K562 (cell line): ENCODE measurements around the gene CTDSP1. TPM values are rescaled to one million over a fixed set of nuclear protein-coding genes. Genes with fewer than 3 reads are reported as not detected.

Experiments
- ATAC-seq: fragments of 200-7000 bp; cut with Tn5 transposase; 3 replicates; pipeline ENCODE4 v1.9.1; 2020; ENCODE audit warnings: moderate library complexity
- BruUV-seq: library from RNA; stranded (reverse); fragments of 400-500 nt; replicated peaks from 2 replicates; lab custom pipeline; 2021; lab: Mats Ljungman, UMichigan
- CTCF ChIA-PET: fragments of 300-600 bp; formaldehyde crosslinking; extraction: SDS; loops from one replicate; lab custom pipeline; 2021; ENCODE audit warnings: low intra/inter-chr PET ratio; lab: Yijun Ruan, JAX
- POLR2A ChIA-PET: fragments of 300-600, 350-650 bp; sonication (Branson Sonifier 250); formaldehyde crosslinking; extraction: SDS; loops from one replicate; lab custom pipeline; 2021; ENCODE audit warnings: antibody characterized with exemption, inconsistent platforms; lab: Yijun Ruan, JAX
- DNase-seq, 4 experiments: peaks; one replicate each; pipeline versions ENCODE4 v3.0.0 to v3.0.0-alpha.2; 2011 to 2018; ENCODE audit warnings: low spot score in 3 of 4, mixed read lengths in 3 of 4; ENCODE audit errors: extremely low read depth in 1 of 4
- FAIRE-seq: peaks from 2 replicates; lab custom pipeline; 2011; peaks lifted over from hg19 to GRCh38; lab: Jason Lieb, UNC
- H2AFZ ChIP-seq: 2 replicates; pipeline ENCODE4 v1.6.0; 2011; ENCODE audit warnings: low read depth, low read length, control low read depth, inconsistent platforms
- H3K27ac ChIP-seq: fragments of 200-600 bp; 3 replicates; pipeline ENCODE4 v1.8.0; 2011; ENCODE audit warnings: low read depth, mild to moderate bottlenecking, control low read depth, inconsistent platforms, low read length, moderate library complexity, mixed read lengths; ENCODE audit errors: extremely low read depth
- H3K27me3 ChIP-seq, 2 experiments: fragments of 300-600 bp in 1 of 2; 2 replicates in 1 of 2; 3 replicates in 1 of 2; pipeline versions ENCODE4 v1.6.0 to v1.8.0; 2011; ENCODE audit warnings: inconsistent platforms in 2 of 2, low read length in 2 of 2, mild to moderate bottlenecking in 1 of 2, mixed read lengths in 1 of 2, moderate library complexity in 1 of 2; ENCODE audit not compliant: control insufficient read depth in 2 of 2, insufficient read depth in 2 of 2
- H3K36me3 ChIP-seq: fragments of 300-600 bp; 3 replicates; pipeline ENCODE4 v1.8.0; 2011; ENCODE audit warnings: mild to moderate bottlenecking, low read length, inconsistent platforms; ENCODE audit not compliant: control insufficient read depth, insufficient read depth
- H3K4me1 ChIP-seq, 2 experiments: fragments of 200-600 bp in 1 of 2; replicated peaks in 1 of 2; 2 replicates in 1 of 2; 3 replicates in 1 of 2; pipeline versions ENCODE4 v1.5.1 to v1.8.0; 2011; ENCODE audit warnings: inconsistent platforms in 2 of 2, low read length in 2 of 2, mild to moderate bottlenecking in 1 of 2, mixed read lengths in 1 of 2, moderate library complexity in 1 of 2; ENCODE audit not compliant: control insufficient read depth in 2 of 2, insufficient read depth in 2 of 2
- H3K4me2 ChIP-seq: 2 replicates; pipeline ENCODE4 v1.6.1; 2011; ENCODE audit warnings: low read length, control low read depth, inconsistent platforms, mixed read lengths; ENCODE audit not compliant: insufficient read depth
- H3K4me3 ChIP-seq: fragments of 200-600 bp; sonication (generic), shearing (Covaris generic); 2 replicates; pipeline ENCODE4 v1.5.1; 2016; ENCODE audit warnings: control low read depth, inconsistent platforms
- H3K79me2 ChIP-seq: fragments of 200-600 bp; 3 replicates; pipeline ENCODE4 v1.8.0; 2011; ENCODE audit warnings: low read length, inconsistent platforms; ENCODE audit not compliant: control insufficient read depth, insufficient read depth
- H3K9ac ChIP-seq, 2 experiments: 2 replicates each; pipeline versions ENCODE4 v1.6.0 to v1.6.1; 2011; ENCODE audit warnings: low read depth in 2 of 2, low read length in 2 of 2, control low read depth in 1 of 2, inconsistent platforms in 1 of 2, mild to moderate bottlenecking in 1 of 2, mixed read lengths in 1 of 2; ENCODE audit not compliant: insufficient read depth in 1 of 2
- H3K9me1 ChIP-seq: one replicate; pipeline ENCODE4 v1.6.0; 2011; ENCODE audit warnings: inconsistent platforms, mild to moderate bottlenecking, low read length, moderate library complexity; ENCODE audit not compliant: control insufficient read depth, insufficient read depth
- H3K9me3 ChIP-seq: replicated peaks from 2 replicates; pipeline ENCODE4 v1.5.1; 2011; ENCODE audit warnings: low read depth, low read length, inconsistent platforms; ENCODE audit not compliant: control insufficient read depth, insufficient read depth
- H4K20me1 ChIP-seq: replicated peaks from 2 replicates; pipeline ENCODE4 v1.6.1; 2011; ENCODE audit warnings: low read length, inconsistent platforms, mixed read lengths; ENCODE audit not compliant: control insufficient read depth, insufficient read depth
- CBFA2T3 ChIP-seq: fragments of 450-650 bp; IDR thresholded peaks from 2 replicates; pipeline ENCODE4 v1.6.1; 2017
- EHMT2 ChIP-seq: fragments of 450-650 bp; IDR thresholded peaks from 2 replicates; pipeline ENCODE4 v1.6.1; 2018; ENCODE audit warnings: antibody characterized with exemption
- GATA2 ChIP-seq: sonication (generic); formaldehyde crosslinking; IDR thresholded peaks from 2 replicates; pipeline ENCODE4 v1.4.0; 2020; ENCODE audit warnings: mild to moderate bottlenecking, missing genetic modification reagents
- NEUROD1 ChIP-seq: fragments of 150-350 bp; IDR thresholded peaks from 2 replicates; pipeline ENCODE4 v1.6.1; 2014; ENCODE audit warnings: borderline replicate concordance, low read length, low read depth; ENCODE audit not compliant: partially characterized antibody
- PRPF4 ChIP-seq: fragments of 200-400 bp; formaldehyde crosslinking; IDR thresholded peaks from one replicate; pipeline ENCODE4 v1.6.1; 2017; ENCODE audit warnings: low read length, low read depth, mild to moderate bottlenecking; ENCODE audit not compliant: insufficient read depth, poor library complexity, severe bottlenecking
- SIN3B ChIP-seq: fragments of 450-650 bp; IDR thresholded peaks from 2 replicates; pipeline ENCODE4 v1.6.1; 2017; ENCODE audit warnings: low read depth, mild to moderate bottlenecking, moderate library complexity
- SOX6 ChIP-seq: fragments of 450-650 bp; IDR thresholded peaks from 2 replicates; pipeline ENCODE4 v1.6.1; 2014; ENCODE audit warnings: mild to moderate bottlenecking
- TEAD4 ChIP-seq, 2 experiments: sonication (generic) in 1 of 2; formaldehyde crosslinking in 1 of 2; IDR thresholded peaks; 2 replicates each; pipeline versions ENCODE4 v1.6.1 to v1.8.0; 2012 to 2022; ENCODE audit warnings: borderline replicate concordance in 1 of 2, inconsistent platforms in 1 of 2, low read length in 1 of 2, mild to moderate bottlenecking in 1 of 2, missing genetic modification reagents in 1 of 2
- ZNF121 ChIP-seq: sonication (generic); formaldehyde crosslinking; conservative IDR thresholded peaks from 2 replicates; pipeline ENCODE4 v1.8.0; 2022; ENCODE audit warnings: missing genetic modification reagents
- ZNF766 ChIP-seq: fragments of 200-800 bp; sonication (Bioruptor generic); conservative IDR thresholded peaks from 2 replicates; pipeline ENCODE4 v1.6.1; 2016; ENCODE audit warnings: missing genetic modification characterization, missing compliant biosample characterization
- WGBS: fragments of 100-300 bp; shearing (Covaris generic); methylation state at CpG from one replicate; pipeline ENCODE4 v1.1.6; 2016; ENCODE audit warnings: low coverage, mixed read lengths; ENCODE audit not compliant: insufficient coverage; ENCODE audit errors: missing lambda C conversion rate; 5-methylcytosine and 5-hydroxymethylcytosine counted together
- in situ Hi-C: fragments of 300-500 bp; cut with MboI; formaldehyde crosslinking; loops from 4 replicates; pipeline ENCODE4 v1.15.0; 2018; ENCODE audit warnings: inconsistent platforms, mixed read lengths
- intact Hi-C: fragments of 100-400 bp; cut with micrococcal nuclease; formaldehyde crosslinking; loops from 2 replicates; pipeline ENCODE4 v1.14.2; 2022
- polyA plus RNA-seq, 8 experiments: library from polyadenylated mRNA; depleted of rRNA in 4 of 8; stranded (reverse) in 5 of 8; unstranded in 3 of 8; fragments of >200 nt; fragmentation: Nextera tagmentation in 2 of 8; fragmentation: Illumina TruSeq in 1 of 8; extraction: Ambion mirVana in 2 of 8; extraction: Trizol in 1 of 8; gene quantifications; 2 replicates each; pipeline versions ENCODE4 v1.2.1 to v1.2.3, GENCODE V29; 2011 to 2014; ENCODE audit warnings: inconsistent platforms in 1 of 8, missing spikeins in 1 of 8
- total RNA-seq, 7 experiments: library from RNA; depleted of rRNA in 6 of 7; stranded (reverse); fragments of >200 nt in 6 of 7; fragmentation: Illumina TruSeq in 2 of 7; extraction: Trizol in 2 of 7; gene quantifications; 2 replicates each; pipeline versions ENCODE4 v1.2.1 to v1.2.3, GENCODE V29; 2011 to 2021; ENCODE audit warnings: low replicate concordance in 1 of 7
- TF ChIP-seq, protein P1 (sequence below), 2 experiments: fragments of 450-650 bp in 1 of 2; sonication (generic) in 1 of 2; formaldehyde crosslinking in 1 of 2; IDR thresholded peaks in 1 of 2; conservative IDR thresholded peaks in 1 of 2; 2 replicates each; pipeline versions ENCODE4 v1.6.1 to v1.8.1; 2016 to 2023; ENCODE audit warnings: mild to moderate bottlenecking in 2 of 2, moderate library complexity in 2 of 2, inconsistent platforms in 1 of 2, missing genetic modification reagents in 1 of 2
- TF ChIP-seq, protein P2 (sequence below): fragments of 450-650 bp; IDR thresholded peaks from 2 replicates; pipeline ENCODE4 v1.6.1; 2014; ENCODE audit warnings: low read depth, mild to moderate bottlenecking, moderate library complexity, borderline replicate concordance

Gene CTDSP1
- total and polyA plus RNA-seq, 9 of the 15 experiments (the other 6 are each of a cell fraction or from before 2014, with no cell fraction given) = 2.4 to 74.8 (median 45.8) TPM

DNA sequence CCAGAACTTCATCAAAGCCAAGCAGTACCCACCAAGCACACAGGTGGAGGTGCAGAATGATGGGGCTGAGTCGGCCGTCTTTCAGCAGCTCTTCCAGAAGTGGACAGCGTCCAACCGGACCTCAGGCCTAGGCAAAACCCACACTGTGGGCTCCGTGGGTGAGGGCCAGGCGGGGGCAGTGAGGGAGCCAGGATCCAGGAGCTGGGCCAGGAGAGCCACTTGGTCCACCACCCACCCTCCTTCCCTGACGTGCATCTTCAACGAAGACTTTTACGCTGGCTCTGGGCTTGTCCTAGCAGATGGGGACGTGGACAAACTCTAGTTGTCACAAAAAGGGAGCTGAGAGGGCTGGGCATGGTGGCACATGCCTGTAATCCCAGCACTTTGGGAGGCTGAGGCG lies 31.1 kb downstream of the CTDSP1 start:
- Histone ChIP-seq H3K4me3 (no peak overlapping the region), H3K9me1 (no peaks in the 10 kb centered on the region), H3K4me1 (peaks cover 5 to 26% of the 10 kb centered on the region in 2 experiments)
- no peak for ATAC-seq
- CTCF ChIA-PET = no interaction called here
- TF ChIP-seq ZNF121 (CRISPR knock-in tag) (no peak), NEUROD1 (no peak), TEAD4 (IDR thresholded peaks at IDR 0.05; ENCODE audit: low read length) (no peak), TEAD4 (CRISPR knock-in tag; IDR thresholded peaks at IDR 0.05; ENCODE audit: borderline replicate concordance) (no peak), EHMT2 (no peak), SOX6 (no peak), PRPF4 (no peak), SIN3B (no peak), ZNF766 (CRISPR knock-in tag) (no peak), CBFA2T3 (no peak), GATA2 (CRISPR knock-in tag) (no peak)
- TF ChIP-seq, protein P1, sequence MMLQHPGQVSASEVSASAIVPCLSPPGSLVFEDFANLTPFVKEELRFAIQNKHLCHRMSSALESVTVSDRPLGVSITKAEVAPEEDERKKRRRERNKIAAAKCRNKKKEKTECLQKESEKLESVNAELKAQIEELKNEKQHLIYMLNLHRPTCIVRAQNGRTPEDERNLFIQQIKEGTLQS (IDR thresholded peaks at IDR 0.05) = no peak
- TF ChIP-seq, protein P1 (CRISPR knock-in tag; conservative IDR thresholded peaks at IDR 0.05) = no peak
- TF ChIP-seq, protein P2, sequence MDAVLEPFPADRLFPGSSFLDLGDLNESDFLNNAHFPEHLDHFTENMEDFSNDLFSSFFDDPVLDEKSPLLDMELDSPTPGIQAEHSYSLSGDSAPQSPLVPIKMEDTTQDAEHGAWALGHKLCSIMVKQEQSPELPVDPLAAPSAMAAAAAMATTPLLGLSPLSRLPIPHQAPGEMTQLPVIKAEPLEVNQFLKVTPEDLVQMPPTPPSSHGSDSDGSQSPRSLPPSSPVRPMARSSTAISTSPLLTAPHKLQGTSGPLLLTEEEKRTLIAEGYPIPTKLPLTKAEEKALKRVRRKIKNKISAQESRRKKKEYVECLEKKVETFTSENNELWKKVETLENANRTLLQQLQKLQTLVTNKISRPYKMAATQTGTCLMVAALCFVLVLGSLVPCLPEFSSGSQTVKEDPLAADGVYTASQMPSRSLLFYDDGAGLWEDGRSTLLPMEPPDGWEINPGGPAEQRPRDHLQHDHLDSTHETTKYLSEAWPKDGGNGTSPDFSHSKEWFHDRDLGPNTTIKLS = no peak
- TF ChIP-seq, all 486 proteins: peak for 0
- Histone ChIP-seq H3K36me3 (no peaks in the 10 kb centered on the region), H3K4me2 (no peak overlapping the region), H3K27ac (no peak overlapping the region), H3K9ac (0 out of 4 replicates have a peak overlapping the region, but pooled peaks of 1 of the 2 experiments have one; percentile 58), H2AFZ (no peak overlapping the region), H3K27me3 (no peaks in the 10 kb centered on the region), H3K9me3 (no peaks in the 10 kb centered on the region), H3K79me2 (no peaks in the 10 kb centered on the region), H4K20me1 (no peaks in the 10 kb centered on the region)
- no TSS peak for BruUV-seq
- no peak for FAIRE-seq
- intact Hi-C loops = no loop called here
- POLR2A ChIA-PET = interaction anchor here (0.5 to 1.4 kb wide), 2 partner anchors 9 to 23 kb away, joined by 3 to 6 read pairs; no protein-coding TSS in a partner anchor
- in situ Hi-C loops = no loop called here
- WGBS = 76% methylated on average over 3 of the region's 11 CpGs
- DNase-seq = no peak
